ENCODE data around the gene PLA2G7.
A peak's percentile ranks its signal among the peaks of the same experiment; 100 is the strongest.
"Not testable (repeated sequence)": the region's sequence is repeated elsewhere in the genome, so short reads cannot be mapped to it uniquely, and the experiment has no call there.

The PLA2G7 gene

DNA sequence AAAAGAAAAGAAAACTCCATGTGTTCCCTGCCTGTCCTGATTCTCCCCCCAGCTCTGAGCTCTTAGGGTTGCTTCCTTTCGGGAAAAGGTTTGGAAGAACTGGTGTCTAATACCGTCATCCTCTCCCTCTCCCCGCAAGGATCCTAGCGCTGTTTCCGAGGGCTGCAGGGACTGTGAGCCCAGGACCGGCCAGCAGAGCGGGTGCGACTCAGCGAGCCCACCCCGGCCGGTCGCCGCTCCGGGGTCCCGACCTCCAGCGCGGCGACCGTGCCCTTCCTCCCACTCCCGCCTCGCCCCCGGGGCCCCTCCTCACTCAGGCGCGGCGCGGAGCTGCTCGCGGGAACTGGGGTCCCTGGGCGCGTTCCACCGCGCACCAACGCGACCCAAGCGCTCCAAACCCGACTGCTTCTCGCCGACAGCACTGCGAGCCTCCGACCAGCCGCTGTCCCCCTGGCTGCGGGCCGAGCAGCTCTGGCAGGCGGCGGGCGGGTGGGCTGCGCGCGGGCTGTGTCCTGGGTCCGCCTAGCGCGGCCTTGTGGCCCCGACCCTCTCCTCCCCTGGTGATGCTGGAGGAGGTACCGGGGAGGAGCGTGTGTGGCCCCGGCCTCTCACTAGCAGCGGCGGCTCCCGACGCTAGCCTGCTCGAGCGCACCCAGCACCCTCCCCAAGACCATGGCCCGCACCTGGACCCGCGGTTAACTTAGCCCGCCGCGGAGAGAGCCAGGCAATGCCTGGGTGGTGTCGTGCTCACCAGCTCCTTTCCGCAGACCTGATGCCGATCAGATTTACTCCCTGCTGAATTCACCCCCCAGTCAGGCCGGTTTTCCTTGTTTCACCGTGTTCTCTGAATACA lies at the start of gene PLA2G7:
Gene PLA2G7 (minus strand): TSS at position 509 of the 853 bp plus-strand sequence. CDS start 12,484 bp downstream, outside the sequence.
- DNase-seq, result peak; percentile 3

DNA sequence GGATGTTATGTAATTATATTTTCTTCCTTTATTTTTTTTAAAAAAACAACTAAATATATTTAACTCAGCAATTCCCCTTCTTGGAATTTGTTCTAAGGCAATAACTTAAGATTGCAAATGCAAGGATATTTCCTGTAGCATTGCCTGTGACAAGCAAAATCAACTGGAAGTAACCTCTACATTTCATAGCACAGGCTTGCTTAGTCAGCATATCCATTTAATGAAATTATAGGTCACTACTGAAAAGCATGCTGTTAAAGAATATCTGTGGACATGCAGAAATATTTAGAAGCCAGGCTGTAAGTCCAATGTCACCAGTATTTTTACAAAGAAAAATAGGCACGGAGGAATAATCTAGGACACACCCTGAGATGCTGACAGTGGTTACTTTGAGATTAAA lies 49.4 kb upstream of the PLA2G7 start:
- DNase-seq, result peak; percentile 2

DNA sequence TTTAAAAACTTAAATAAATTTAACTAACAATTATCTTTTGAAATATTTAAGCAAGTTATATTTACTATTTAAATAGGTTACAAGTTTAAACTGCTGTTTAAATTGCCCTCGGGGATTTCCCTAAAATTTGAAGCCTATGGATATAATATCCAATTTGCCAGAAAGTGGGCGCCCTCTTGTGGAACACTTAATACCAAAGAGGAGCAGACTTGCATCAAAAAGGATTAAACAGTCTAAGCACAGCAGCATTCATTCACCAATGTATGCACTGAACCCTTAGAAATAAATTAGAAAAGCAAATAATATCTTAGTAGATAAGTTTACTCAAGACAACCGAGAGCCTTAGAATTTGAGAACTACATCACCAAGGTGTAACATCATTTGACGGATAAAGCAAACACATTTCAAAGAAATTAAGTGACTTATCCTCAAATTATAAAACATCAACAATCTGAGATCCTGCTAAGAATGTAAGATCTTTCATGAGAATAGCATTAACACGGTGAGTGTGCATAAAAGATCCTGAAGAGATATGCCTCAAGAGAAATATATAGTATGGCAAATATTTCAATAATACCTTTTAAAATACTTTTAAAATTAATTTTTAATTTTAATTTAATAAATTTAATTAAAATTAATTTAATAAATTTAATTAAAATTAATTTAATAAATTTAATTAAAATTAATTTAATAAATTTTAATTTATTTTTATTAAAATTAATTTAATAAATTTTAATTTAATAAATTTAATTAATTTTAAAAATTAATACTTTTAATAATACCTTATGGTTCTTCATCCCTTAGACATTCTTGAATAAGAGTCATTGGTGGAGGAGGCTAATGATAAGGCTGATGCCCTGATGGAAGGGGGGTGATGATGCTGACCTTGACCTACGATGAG lies 46.6 kb upstream of the PLA2G7 start:
- peak; percentile 37 for DNase-seq

DNA sequence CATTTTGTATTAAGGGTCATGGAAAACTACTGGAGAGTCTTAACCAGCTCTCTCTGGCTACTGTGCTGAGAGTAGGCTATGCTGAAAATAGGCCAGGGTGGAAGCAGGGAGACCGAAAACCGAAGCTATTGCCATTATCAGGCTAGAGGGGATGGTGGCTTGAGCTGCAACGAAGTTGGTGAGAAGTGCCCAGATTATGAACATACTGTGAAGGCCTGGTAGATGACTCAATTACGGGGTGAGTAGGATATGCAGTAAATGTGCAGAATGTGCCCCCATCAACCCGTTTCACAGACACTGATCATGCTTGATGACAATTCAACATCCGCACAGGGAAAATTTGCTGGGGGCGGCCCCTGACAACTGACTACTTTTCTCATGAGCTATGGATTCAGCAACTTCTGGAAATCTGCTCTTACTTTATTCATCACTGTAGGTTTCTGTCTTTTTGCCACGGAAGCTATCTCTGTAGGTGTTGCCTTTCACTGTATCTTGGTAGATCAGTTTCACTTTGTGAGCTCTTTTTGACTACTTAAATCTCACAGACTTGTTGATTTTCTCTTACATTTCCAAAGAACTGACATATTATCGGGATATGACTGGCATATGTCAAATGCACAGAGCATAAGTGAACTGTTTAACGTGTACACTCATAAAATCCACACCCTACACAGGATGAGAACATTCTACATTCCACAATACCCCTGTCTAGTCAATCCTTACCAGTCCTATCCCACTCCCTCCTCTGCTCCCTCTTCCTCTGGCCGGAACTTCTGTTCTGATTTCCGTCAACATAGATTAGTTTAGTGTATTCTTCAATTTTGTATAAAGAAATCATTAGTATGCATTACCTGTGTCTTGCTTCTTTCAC lies 42.5 kb upstream of the PLA2G7 start:
- no peak for DNase-seq

DNA sequence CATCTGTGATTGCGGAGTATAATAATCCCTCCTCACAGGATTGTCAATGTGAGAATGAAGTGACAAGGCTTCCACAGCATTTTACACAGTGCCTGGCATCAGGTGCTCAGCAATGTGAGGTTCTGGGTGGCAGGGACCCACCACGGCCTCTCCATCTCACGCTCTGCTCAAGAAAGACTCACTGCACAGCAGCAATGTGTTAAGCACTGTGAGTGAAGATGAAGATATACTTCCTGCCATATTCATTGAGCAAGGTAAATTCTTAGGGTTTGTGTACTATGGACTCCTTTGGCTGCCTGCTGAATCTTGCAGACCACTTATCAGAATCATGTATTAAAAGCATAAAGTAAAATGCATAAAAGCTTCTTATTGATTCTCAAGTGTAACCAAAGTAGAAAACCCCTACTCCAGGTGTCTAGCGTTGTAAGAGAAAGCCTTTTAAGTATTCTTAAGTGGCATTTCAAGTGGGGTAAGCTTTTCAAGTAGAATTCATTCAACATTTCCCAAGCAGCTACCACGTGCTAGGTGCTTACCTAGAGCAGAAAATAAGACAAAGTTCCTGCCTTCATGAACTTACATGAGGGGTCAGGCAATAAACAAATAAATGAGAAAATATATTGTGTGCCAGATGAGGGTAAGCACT lies 41.0 kb upstream of the PLA2G7 start:
- no peak for DNase-seq

DNA sequence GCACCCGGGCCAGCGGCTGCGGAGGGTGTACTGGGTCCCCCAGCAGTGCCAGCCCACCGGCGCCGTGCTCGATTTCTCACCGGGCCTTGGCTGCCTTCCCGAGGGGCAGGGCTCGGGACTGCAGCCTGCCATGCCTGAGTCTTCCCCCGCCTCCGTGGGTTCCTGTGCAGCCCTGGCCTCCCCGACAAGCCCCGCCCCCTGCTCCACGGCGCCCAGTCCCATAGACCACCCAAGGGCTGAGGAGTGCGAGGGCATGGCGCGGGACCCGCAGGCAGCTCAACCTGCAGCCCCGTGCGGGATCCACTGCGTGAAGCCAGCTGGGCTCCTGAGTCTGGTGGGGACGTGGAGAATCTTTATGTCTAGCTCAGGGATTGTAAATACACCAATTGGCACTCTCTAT lies 39.6 kb upstream of the PLA2G7 start:
- not testable (repeated sequence) for DNase-seq

DNA sequence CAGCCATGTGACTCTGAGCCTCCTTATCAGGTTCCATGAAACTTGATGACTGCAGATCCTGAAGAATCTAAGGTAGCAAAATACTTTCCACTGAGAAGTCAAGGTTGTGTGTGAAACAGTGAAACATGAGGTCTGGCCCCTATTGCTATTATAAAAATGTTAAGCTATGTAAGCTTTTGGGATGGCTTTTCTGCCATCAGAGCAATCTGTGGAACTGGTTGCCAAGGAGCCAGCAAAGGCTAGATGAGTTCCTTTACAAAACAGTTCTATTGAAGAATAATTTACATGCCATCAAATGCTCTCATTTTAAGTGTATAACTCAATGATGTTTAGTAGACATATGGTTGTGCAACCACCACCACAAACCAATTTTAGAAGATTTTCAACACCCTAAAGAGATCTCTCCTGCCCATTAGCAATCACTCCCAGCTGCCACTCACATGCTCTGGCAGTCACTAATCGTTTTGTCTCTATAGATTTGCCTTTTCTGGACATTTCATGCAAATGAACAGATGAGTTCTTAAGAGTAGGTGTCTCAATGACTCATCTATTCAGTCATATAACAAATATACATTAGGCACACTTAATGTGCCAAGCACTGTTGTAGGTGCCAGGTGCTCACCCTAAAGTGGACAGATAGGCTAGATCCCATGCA lies 38.2 kb upstream of the PLA2G7 start:
- DNase-seq, result no peak

DNA sequence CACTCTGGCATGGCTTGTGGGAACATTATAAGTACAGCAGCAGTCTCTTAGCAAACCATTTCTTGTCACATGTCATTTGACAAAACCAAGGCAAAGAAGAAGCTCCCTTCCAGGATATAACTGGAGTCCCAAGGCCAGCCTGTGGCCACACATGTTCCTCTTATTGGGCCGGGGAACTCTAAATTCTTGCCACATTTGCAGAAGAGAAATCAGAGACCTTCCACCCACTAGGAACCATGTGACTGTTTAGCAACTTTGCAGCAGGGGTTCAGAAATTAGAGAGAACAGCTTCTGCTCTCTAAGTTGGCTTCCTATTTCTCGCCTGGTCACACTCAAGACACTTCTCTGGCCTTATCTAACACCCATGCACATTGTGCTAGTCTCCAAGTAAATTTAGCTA lies 37.6 kb upstream of the PLA2G7 start:
- no peak for DNase-seq

- no peak for DNase-seq
Measured at GRCh38 chr6:46772016-46772415, 36.8 kb upstream of the PLA2G7 start.

DNA sequence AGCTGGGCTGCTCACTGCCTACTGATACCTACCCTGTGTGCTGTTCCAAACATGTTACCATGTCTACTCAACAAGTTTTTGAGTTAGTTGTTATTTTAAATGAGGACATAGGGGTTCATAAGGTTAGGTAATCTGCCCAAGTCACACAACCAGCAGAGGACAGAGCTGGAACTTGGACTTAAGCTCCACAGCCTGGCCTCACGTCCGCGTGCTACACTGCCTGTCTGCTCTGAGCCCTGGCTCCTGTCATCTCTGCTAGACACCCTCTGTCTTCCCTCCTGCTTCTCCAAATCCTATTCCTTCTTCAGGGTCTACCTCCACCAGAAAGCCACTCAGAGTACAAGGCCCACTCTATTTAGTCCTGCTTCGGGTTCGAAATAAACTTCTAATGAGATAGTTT lies 29.8 kb upstream of the PLA2G7 start:
- no peak for DNase-seq

DNA sequence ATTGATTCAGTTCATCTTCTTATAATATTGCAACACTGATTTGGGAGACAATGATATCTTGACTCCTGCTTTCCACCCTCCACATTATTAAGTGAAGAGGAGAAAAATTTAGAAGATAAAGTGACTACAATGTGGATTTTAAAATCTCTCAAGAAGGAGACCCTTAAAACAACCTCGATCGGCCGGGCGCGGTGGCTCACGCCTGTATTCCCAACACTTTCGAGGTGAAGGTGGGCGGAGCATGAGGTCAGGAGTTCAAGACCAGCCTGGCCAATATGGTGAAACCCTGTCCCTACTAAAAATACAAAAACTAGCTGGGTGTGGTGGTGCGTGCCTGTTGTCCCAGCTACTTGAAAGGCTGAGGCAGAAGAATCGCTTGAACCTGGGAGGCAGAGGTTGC lies 29.1 kb upstream of the PLA2G7 start:
- not testable (repeated sequence) for DNase-seq

DNA sequence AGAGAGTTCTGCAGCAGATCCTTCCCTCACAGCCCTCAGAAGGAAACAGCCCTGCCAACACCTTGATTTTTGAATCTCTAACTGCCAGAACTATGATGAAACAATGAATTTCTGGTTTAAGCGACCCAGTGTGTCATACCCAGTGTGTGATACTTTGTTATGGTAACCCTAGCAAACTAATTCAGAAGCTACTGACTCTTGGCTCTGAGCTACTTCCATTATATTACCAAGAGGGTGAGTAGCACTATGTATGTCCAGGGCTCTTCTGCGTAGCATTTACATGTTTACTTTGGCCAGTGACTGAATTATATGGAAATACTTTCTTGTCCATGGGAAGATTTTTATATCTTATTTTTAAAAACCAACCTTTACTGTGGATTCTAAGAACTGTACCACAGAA lies 28.3 kb upstream of the PLA2G7 start:
- DNase-seq, result no peak

- DNase-seq, result no peak
Measured at GRCh38 chr6:46760925-46761324, 25.8 kb upstream of the PLA2G7 start.

DNA sequence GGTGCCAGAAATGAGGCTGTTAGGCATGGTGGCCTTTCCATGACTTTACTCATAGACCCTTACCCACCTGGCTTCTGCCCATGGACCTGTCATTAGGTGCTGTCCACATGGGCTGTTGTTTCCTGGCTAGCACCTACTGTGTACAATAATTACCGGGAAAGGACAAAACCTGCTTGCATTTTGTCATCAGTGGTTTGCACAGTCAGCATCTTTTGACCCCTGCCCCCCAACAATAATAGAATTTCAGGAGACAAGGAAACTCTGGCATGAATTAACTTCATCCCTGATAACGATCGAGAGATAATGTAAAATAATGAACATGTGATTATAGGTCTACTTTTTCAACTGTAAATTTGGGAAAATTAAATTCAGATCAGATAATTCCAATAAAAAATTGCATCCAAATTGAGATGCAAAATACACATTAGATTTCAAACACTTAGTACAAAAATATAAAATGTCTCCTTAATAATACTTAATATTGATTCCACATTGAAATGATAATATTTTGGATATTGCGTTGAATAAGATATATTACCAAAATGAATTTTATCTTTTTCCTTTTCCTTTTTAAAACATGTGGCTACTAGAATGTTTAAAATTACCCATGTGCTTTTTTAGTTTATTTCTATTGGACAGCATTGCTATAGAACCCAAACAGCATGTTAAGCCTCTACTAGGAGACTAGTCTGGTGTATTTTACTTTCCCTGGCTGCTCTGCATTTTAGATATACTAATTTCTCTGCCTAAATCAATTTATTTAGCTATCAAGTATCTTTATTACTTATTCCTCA lies 24.0 kb upstream of the PLA2G7 start:
- DNase-seq, result no peak

- DNase-seq, result no peak
Measured at GRCh38 chr6:46757214-46757596, 22.0 kb upstream of the PLA2G7 start.

GRCh38 chr6:46756469-46757213 lies 21.5 kb upstream of the PLA2G7 start:
- no peak for DNase-seq

DNA sequence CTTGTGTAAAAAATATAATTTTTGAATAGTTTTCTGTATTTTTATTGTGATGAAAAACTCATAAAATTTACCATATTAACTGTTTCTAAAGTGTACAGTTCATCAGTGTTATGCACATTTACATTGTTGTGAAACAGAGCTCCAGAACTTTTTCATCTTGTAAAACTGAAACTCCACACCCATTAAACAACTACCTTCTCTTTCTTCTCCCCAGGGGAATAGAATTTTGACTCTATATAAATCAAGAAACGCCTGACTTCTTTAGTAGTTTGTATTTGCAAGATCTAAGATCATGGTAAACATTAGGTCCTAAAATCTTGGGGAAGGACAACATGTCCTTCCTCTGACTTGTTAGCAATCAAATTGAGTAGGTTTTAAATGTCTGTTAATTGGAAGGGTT lies 20.7 kb upstream of the PLA2G7 start:
- DNase-seq, result no peak

DNA sequence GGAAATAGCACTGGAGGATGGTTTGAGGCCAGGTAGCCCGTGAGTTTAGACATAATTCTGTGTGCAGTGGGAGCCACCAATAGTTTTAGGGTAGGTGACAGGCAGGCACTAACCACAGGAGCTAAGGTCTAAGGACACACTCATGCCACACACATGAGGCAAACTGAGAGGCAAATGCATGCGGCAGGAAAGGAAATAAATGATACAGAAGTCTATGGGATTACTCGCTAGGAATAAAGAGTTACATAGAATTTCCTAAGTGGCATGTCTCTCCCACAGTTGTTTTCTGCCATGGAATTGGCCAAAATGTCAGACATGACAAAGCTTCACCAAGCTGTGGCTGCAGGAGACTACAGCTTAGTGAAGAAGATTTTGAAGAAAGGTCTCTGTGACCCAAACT lies 16.5 kb upstream of the PLA2G7 start:
- no peak for DNase-seq

DNA sequence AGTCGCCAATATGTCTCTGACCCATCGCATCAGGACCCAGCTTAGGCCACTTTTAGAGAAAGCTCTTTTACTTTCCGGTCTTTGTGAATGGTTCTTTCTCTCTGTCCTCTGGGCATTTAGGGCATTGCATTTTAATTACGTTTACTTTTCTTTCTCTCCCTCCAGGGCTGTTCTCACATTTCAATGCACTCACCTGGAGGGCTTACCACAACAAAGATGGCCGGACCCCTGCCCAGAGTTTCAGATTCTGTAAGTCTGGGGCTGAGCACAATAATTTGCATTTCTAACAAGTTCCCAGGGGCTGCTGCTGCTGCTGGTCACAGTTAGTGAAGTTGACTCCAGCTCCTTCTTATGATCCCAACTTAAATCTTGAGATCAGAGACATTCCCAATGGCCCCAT lies 14.6 kb upstream of the PLA2G7 start:
- no peak for DNase-seq

DNA sequence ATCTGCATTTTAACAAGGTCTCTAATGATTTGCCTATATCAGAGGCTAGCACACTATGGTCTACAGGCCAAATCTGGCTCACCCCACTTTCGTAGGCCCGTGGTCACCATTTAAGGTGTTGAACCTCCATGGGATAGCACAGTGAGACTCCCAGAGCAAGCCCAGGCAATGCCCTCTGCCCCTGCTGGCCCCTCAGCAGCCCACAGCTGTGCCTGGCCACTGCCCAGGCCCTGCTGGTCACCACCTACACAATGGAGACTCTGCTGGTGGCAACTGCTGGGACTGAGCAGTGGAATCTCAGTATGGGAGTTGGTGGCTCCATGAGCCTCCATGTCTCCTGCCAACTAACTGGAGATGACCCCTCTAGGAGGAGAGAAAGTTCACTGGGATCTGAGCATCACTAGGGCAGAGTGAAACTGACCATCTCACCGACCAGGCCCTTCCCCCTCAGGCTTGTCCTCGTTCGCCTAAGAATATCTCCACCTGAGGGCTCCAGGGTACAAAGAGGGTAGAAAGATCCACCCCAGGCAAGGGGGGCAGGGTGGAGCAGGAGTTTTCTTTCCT lies 13.8 kb upstream of the PLA2G7 start:
- DNase-seq, result no peak

Data from NCI-H2227 treated with DMSO at 0.1 percent for 48 hours (cell line).